Measurements from ENCODE around the gene EXOC2.
"Not testable (repeated sequence)": the region's sequence is repeated elsewhere in the genome, so short reads cannot be mapped to it uniquely, and the experiment has no call there.

The EXOC2 gene

DNA sequence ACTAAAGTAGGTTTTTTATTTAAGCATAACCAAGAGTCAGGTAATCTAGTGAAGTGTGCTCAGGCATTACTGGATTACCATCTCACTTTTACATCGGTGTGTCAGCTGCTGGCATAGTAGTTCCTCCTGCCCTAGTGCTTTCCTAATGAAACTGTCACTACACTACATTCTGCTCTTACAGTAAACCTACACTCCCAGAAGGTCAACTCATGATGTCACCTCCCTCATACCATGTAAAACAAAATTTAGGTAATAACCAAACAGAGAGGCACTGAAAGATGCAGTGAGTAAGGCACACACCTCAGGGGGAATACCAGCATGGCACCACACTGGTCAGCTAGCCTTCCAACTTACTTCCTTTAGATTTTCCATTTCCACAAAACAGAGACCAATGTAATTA, 59.3 kb downstream of the EXOC2 start:
- no peak for DNase-seq

DNA sequence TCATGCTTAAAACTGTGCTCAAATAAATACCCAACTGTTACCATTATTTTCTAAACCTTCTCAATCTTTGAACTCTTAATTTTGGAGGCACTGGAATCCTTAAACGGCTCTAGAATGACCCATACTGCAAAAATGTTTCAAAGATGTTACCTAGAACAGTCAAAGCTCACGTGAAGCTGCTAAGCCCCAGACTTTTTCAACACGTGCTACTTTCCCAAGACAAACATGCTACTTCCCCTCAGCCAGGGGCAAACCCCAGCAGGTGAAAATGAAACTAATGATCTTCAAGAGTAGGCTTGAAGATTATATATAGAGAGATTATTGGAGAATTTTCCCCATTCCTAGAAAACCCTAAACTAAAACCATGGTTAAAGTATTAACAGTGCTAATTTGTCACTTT, 64.2 kb downstream of the EXOC2 start:
- no peak for DNase-seq

DNA sequence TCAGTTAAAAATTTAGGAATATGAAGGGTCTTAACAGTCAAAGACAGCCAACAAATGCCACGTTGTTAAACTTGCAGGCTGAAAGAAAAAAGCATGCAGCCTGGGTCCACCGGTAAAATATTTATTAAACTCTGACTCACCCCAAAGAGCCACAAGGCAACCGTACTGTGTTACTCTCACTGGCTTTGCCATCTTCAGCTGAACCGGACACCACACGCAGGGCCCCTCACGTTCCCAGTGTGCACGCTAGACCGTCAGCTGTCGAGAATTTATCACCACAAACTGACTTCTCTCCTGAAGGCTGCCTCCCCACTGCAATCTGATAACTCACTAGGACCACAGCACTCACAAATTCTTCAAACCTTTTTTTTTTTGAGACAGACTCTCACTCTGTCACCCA, 66.7 kb downstream of the EXOC2 start:
- DNase-seq, result no peak

DNA sequence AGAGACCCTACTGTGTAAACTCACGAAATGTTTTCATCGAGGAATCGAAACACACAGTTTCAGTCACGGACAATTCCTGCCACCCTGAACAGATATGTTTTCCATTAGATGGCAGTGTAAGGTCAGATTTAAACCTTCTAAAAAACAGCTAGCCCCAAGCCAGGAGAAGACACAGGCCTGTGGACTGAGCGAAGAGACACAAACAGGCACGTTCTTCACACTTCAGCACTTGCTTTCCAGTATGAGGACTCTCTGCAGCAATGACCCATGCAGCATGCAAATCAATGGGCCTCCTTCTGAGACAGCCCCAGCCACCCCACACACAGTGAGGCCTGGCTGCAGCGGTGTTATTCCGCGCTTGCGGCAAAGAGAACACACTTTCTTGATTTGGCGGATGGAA, 68.0 kb downstream of the EXOC2 start:
- DNase-seq, result peak in 5 of 56 donors; percentile 2 to 15 (median 5)

DNA sequence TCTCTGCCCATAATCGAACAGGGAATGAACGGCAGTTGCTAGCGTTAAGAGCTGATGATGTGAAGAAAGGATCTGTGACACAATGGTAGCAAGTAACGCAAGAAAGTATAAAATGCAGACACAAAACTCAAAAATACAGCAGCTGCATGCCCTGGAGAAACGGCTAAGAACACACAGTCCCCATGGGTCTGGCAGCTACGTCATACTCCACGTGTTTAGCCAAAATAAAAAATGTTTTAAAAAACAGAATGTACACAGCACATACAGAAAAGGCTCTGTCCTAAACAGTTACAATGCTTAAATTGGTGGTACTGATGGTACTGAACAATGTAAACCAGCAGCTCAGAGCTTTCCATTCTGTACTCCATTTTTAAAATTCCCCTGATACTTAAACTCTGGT, 70.5 kb downstream of the EXOC2 start:
- no peak for DNase-seq

DNA sequence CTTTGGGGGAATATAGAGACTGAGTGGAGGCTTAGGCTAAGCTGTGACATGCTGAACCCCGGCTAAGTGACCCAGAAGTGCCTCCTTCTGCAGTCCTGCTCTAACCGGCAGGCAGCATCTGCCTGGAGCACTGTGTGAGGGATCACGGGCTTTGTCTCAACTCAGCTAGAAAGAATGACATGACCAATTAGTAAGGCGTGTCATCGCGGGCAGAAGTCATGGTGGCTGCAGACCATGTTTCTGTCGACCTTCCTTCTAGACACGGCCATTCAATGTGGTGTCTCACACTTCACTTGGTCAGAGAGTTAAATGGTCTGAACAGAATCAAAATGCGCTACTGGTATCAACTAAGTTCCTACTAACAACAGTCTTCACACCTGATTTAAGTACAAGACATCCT, 71.0 kb downstream of the EXOC2 start:
- no peak for DNase-seq

DNA sequence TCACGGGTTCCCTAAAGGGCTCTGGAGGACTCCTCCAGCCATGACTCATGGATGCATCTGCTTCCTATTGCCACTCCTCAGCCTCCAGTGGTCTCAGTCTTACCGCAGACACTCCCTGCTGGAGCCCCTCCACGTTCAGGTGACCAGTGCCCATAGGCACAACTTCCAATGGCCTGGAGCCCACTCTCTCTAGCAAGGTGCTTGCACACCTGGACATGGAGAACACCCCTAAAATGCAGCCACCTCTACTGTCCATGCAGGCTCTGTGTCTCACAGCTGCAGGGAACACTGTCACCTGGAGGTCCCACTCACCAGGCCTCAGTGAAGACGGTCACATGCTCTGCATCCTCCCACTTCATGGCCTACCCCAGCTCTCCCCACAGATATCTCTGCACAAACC, 72.0 kb downstream of the EXOC2 start:
- no peak for DNase-seq

DNA sequence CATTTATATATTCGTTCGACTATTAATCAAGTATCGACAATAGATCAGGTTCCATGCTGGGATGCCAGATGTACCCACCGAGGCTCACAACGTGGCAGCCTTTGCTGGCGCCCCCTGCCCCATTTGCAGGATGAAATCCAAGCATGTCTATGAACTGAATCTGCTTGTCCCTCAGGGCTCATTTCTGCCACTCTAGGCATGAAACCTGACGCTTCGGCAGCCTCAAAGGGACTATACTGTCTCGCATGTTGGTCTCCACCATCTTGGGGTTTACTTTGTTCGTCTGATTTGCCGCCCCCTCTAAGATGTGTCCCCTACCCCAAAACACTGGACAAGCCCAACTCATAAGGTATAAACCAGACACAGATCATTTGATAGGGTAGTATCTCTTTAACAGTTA, 72.8 kb downstream of the EXOC2 start:
- DNase-seq, result no peak

DNA sequence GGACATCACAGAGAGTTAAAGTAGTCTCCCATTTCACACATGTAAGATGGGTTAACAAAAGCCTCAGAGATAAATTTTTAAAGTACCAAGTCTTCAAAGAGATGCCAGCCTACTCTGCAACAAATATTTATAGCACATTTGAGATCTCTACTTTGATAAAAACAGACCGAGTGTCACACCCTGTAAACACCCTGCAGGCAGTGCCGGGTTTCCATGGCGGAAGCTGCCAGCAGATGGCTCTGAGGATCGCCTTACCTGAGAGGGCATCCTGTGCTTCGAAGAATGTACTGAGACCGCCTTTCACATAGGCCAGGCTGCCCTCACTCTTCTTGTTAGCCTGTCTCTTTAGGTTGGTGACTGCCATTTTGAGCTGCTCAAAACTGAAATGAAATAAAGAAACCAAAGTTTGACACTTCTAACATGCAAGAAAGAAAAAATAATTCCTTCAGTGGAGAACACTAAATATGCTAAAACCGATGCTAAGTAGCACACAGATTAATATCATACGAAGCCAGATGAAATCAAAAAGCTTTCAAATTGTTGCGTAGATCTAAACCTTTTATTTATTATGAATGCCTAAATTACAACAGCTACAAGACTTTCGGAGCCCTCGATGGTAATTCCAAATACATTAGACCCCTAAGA, 75.4 kb downstream of the EXOC2 start:
- peak in 3 of 56 donors; percentile 3 to 10 (median 4) for DNase-seq

DNA sequence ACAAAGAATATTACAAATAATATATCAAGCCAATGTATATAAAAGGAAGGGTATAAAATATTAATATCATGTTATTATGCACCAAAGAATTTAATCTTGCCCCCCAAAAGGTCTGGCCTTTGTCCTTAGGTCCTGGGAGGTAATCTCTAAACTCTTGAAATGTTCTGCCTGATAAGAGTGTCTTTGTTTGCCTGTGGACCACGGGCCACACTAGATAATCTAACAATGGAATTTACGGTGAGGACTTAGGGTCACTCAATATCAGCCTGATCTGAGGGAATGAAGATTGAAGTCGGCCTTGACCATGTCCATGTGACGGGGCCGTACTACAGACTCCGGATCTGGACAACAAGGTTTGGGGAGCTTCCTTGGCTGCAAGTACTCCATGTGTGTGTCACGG, 79.0 kb downstream of the EXOC2 start:
- no peak for DNase-seq

DNA sequence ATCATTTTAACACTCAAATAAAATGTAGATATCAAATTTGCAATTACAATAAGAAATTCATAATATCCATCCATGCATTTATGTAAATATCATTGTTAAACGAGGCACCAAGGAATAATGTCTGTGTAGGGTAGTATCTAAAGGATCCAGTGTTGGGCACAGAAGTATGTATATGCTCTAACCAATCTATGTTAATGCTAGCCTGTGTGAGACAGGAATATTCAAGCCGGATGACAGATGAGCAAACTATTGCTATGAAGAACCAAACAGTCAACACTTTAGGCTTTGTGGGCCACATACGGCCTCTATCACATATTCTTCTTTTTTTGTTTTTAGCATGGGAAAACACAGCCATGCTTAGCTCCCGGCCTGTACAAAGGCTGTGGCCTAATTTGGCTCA, 81.0 kb downstream of the EXOC2 start:
- no peak for DNase-seq

DNA sequence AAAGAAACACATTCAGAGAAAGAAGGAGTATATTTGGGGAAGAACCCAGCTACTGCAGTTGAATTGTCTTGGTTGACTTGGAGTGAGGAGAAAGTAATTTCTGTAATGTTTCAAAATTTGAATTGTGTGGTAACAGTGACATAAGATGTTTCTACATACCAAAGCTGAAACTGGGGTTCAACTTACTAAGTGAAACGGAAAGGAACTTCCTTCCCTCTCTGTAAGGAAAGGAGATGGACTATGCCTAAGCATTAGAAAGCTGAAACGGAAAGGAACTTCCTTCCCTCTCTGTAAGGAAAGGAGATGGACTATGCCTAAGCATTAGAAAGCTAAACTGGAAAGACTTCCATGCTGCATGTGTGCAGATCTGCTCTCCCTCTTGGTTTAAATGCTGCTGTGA, 82.1 kb downstream of the EXOC2 start:
- no peak for DNase-seq

DNA sequence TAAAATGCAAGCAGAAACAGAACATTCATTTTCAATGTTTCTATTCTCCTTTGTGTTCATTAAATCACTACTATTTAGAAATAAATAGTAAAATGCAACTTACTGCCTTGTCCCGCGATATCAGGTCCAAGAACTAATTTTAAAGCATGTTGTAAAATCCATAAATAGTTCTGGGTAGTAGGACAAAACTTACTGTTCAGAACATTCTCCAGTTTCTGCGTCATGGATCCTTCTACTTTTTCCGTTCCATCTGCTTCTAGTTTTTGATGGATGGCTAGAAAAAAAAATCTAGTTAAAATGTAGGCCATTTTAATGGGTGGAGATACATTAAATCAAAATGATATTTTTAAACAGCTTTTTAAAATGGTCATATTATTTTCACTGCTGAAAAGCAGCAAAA, 83.0 kb downstream of the EXOC2 start:
- DNase-seq, result no peak

DNA sequence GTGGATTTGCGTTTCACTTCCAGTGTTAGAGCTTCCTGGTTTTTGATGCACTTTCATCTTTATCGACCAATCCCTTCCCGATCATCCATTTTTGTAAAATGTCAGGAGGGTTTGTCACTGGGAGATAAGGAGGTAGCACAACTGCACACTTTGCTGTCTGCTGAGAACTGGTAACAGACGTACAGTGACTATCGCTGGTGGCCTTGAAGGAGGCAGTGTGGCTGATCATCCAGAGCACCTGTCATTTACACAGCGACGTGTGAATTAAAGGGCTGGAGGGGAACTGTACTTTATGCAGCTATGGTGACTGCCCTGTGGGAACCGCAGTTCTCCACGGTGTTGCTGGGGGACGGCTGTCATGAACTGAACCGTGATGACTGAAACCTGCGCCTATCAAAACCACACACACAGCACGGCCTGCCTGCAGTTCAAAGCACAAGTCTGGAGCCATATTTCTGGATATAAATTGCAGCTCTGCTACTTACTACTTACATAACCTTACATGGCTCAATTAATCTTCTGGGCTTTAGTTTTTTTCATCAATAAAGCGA, 86.0 kb downstream of the EXOC2 start:
- DNase-seq, result no peak

DNA sequence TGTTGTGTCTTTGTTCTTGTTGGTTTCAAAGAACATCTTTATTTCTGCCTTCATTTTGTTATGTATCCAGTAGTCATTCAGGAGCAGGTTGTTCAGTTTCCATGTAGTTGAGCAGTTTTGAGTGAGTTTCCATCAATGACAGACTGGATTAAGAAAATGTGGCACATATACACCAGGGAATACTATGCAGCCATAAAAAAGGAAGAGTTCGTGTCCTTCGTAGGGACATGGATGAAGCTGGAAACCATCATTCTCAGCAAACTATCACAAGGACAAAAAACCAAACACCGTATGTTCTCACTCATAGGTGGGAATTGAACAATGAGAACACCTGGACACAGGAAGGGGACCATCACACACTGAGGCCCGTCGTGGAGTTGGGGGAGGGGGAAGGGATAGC, 87.0 kb downstream of the EXOC2 start:
- not testable (repeated sequence) for DNase-seq

DNA sequence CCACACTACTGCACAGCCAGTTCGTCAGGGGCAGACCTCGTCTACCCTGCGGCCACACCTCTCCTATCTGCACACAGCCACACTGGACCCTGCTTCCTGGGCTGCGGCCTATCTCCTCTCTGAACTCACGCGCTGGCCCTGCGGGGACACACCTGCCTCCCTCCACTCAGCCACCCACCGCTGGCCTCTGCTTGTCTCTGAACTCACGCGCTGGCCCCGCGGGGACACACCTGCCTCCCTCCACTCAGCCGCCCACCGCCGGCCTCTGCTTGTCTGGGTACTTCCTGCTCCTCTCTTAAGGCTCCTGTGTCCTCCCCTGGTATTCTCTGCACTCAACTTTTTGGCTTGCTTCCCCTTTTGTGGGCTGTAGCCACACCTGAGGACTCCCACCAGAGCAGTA, 88.4 kb downstream of the EXOC2 start:
- no peak for DNase-seq

DNA sequence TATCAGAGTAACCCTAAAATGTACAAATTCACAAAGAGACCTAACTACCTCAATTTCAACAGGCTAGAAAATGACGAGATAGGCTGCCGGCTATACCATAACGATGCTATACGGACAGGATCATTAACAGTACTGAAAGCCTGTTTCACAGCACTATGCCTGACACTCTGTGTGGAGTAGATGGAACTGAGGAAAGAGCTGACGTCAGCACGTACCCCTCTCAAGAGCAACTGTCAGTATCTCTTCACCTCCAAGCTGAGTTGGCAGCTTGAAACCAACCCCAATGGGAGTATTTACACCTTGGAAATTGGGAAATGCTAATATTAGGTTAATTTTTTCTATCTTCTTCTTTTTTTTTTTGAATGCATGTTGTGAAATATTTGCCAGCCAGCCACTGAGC, 89.7 kb downstream of the EXOC2 start:
- no peak for DNase-seq

DNA sequence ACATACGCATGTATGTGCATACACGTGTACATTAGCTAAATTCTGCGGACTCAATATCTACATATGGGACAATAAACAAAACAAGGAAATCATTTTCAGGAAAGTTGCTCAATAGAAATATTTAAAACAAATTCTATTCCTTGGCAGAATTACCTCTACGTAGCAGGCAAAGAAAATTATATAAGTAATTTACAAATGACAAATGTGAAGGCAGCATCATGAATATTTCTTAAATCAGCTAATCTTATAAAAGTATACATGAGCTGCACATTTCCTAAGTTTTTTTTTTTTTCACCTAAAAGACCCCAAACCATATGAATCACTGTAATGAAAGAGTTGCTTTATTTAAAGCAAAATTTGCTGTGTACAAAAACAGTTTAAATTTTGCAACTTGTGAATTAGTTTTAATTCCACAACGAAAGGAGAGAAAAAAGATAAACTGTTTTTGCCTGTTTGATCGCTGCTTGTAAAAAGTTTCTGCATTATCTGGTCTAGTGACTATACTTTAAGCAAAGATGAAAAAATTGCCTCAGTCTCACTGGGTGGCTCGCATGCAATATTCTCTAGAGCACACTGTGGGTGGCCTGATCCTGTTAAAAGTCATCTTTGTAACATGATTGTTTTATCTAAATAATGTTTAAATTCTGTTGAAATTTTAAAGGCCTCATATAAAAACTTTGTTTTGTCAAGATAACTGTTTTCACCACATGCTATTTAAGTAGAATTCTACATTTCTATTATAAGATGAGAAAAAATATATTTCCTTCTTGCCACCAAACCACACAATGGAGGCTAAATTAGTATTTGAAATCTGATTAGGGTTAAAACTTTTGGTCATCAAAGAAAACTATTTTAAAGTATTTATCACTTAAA, 93.1 kb downstream of the EXOC2 start:
- no peak for DNase-seq

DNA sequence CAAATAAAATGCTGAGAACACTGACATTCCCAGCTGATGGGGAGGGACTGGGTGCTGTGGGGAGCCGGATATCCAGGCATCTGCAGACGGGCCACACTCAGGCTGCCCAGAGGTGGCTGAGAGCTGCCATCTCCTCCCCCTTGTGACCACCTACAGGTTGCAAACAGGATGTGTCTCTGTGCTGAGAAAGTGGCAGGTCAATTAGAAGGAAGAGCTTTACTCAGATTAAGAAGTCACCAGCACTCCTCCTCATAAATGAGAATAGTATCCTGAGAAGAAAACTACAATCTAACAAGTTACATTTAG, 99.1 kb downstream of the EXOC2 start:
- no peak for DNase-seq

DNA sequence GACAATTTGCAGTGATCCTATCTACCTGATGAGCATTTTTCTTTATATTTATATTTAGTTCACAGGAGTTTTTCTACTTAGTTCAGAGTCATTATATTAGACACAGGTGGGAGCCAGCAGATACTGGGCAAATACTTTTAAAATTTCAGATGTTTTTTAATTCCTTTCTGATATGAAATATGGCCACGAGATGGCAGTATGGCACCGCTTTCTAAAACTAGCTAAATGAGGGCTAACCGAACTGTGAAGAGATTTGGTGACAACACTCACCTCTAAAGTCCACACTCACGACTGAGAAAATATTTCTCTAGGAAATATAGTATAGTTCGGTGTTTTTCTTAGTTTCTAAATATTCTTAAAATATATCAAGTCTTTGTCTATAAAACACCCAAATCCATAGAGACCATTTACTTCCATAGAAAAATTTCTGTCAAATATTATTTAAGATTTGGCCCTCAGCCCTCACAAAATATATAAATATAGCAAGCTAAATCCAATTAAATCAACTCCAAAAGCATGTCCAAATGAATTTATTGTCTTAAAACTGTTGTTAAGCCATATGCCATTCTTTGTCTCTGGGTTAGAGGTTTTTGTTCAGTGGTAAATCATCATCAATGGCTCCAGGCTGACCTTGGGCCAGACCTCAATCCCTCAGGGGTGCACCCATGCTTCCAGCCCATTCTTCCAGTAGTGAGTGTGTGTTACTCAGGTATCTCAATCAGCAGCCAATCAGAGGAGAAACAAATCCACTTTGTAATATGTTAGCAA, 99.6 kb downstream of the EXOC2 start:
- peak in 13 of 56 donors; percentile 0 to 71 (median 9) for DNase-seq

DNA sequence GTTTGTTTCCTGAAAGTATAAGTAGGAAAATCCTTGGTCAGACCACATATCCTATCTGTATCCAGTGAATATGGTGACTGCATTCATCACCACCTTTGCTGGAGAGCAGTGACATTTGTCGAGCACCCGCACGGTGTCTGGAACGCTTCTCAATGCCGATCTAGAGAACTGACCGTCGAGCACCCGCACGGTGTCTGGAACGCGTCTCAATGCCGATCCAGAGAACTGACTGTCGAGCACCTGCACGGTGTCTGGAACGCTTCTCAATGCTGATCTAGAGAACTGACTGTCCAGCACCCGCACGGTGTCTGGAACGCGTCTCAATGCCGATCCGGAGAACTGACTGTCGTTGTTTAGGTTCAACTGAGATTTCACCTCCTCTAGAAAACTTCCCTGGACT, 103.8 kb downstream of the EXOC2 start:
- DNase-seq, result no peak

DNA sequence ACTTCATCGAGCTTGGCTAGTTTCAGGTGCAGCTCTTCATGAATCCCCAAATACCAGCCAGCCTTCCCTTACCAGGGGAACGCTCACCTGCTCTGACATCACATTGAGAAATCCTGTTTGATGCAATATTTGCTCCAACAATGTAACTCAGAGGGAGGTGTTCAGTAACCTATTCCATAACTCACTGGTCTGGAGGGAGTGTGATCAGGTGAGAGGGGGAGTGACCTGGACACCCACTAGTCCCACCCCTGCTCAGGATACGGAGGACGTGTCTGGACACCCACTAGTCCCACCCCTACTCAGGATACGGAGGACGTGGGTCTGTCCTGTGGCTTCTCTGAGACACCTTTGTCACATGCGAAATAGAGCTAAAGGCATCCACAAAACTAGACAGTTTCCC, 106.4 kb downstream of the EXOC2 start:
- DNase-seq, result no peak
